HG03354 (cell line): ENCODE measurements around the gene CCDC30.
"Not testable (repeated sequence)": the region's sequence is repeated elsewhere in the genome, so short reads cannot be mapped to it uniquely, and the experiment has no call there.

Experiments
- ATAC-seq: cut with Tn5 transposase; IDR thresholded peaks from one replicate; pipeline ENCODE4 v1.9.1; 2021; ENCODE audit warnings: mild to moderate bottlenecking; ENCODE audit not compliant: unreplicated experiment, poor library complexity, severe bottlenecking

Gene CCDC30

DNA sequence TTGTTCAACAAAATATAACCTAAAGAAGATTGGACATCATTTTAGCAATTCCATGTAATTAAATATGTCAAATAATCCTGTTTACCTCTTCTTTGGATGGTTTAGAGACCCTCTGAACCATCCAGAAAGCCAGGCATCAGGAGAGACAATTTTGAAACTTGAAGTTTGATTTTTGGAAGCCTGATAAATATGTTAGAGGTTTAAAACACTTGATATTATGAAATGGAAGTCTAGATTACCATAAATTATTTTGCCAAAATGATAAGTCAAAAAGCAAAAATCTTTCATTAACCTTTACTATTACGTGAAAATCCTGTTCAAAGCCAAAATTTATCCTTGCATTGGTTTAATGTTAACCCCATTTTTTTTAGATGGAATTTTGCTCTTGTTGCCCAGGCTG lies 43.5 kb downstream of the CCDC30 start:
- no peak for ATAC-seq

DNA sequence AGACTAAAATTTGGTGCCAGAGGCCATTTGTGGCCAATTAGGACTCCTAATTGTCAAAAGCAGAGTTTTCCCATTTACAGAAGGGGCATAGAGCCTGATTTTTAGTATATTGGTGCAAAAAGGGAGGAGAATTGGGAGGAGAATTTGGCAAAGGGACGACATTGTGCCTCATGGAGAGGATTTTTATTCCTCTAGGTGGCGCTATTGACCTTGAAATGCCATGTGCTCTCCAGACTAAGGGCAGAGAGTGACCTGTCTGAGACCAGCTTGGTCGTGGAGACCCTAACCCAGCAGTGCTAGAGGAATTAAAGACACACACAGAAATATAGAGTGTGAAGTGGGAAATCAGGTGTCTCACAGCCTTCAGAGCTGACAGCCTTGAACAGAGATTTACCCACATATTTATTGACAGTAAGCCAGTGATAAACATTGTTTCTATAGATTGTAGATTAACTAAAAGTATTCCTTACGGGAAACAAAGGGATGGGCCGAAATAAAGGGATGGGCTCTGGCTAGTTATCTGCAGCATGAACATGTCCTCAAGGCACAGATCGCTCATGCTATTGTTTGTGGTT lies 48.6 kb downstream of the CCDC30 start:
- ATAC-seq: not testable (repeated sequence)

DNA sequence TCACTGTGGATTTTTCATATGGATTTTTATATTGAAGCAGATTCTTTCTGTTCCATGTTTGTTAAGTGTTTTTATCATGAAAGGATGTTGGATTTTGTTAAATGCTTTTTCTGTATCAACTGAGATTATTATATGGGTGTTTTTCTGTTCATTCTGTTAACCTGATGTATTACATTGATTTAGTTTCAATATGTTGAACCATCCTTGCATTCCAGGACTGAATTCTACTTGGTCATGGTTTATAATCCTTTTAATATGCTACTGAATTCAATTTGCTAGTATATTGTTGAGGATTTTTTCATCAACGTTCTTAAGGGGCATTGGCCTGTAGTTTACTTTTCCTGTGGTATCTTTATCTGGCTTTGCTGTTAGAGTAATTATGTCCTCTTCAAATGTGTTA lies 55.8 kb downstream of the CCDC30 start:
- ATAC-seq: no peak

DNA sequence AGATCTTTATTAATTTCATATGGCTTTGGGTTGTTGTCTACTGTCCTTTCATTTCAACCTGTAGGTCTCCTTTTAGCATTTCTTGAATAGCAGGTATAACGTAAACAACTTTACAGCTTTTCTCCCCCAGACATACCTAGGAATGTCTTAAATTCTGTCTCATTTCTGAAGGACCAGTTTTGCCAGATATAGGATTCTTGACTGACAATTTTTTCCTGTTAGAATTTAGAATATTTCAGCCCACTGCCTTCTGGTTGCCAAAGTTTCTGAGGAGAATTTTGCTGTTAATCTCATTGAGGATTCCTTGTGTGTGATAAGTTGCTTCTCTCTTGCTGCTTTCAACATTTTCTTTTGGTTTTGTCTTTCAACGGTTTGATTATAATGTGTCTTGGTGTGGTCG lies 60.1 kb downstream of the CCDC30 start:
- no peak for ATAC-seq

GRCh38 chr1:42524330-42524729 lies 61.2 kb downstream of the CCDC30 start:
- ATAC-seq: no peak

- ATAC-seq: no peak
These were observed 66.7 kb downstream of the CCDC30 start for GRCh38 chr1:42529724-42530181.

GRCh38 chr1:42531043-42531442 lies 68.0 kb downstream of the CCDC30 start:
- no peak for ATAC-seq

- no peak for ATAC-seq
These were observed 70.2 kb downstream of the CCDC30 start for GRCh38 chr1:42533101-42533863.

DNA sequence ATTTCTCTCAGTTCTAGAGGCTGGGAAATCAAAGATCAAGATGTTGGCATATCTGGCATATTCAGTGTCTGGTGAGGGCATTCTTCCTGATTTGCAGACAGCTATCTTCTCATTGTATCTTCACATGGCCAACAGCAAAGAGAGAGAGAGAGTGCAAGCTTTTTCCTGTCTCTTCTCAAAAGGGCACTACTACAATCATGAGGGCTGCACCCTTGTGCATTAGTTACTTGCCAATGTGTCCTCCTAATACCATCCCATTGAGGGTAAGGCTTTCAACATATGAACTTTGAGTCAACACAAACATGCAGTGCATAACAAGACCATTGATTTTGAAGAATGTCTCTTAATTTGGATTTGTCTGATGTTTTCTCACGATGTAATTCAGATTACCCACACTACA lies 78.0 kb downstream of the CCDC30 start:
- ATAC-seq: no peak

DNA sequence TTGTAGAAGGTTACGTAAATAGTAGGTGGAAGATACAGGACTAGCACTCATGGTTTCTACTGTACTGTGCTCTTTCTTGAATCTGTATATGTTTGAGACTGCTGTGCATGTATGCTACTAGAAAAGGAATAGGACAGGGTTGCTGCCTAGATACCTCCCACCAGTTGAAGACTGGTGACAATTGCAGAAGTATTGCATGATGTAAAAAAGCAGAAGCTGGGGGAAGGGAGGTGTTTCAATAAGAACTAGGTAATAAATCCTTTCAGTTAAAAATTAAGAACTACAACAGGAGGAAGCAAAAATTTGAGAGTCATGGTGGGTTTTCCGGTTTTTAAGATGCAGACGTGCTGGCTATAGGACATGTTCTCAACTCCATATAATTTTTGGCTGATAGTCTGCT lies 88.1 kb downstream of the CCDC30 start:
- no peak for ATAC-seq

GRCh38 chr1:42551590-42551989 lies 88.5 kb downstream of the CCDC30 start:
- no peak for ATAC-seq

DNA sequence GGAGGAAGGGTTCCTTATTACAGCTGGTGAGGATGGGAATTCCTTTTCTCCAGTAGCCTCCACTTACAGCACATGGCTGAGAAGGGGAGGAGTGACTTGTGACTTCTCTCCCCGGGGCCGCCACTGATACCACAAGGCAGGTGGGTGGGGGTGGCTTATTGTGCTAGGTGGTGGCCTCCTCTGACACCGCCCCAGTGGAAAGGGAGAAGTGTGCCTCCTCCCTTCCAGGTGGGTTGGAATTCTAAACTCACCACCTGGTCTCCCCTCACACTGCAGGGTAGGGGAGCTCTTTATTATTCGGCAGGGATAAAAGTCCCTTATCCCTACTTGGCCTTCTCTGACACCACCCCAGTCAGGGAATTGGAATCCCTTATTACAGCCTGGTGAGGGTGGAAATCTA lies 89.5 kb downstream of the CCDC30 start:
- ATAC-seq: no peak

DNA sequence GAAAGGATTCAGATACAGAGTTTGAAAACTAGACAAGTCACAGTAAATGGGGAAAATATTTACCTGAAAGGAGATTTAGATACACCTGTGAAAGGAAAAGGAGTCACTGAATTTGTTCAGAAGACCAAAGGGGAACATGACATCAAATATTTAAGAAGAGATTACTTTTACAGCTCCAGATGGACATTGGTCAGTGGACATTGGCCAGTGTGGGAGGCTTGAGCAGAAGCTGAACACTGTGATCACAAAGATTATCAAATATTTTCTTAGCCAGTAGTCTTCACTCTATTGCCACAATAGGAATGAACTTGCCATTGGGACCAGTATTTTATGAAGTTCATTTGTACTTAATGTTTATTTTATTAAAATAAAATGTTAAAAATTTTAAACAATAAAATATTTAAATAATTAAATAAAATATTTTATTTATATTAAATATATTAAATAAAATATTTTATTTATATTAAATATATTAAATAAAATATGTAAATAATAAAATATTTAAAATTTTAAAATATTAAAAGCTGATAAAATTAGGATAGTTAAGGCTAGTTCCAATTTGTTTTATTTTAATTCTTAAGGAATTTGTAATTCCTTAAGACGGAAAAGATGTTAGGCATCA lies 94.3 kb downstream of the CCDC30 start:
- no peak for ATAC-seq

DNA sequence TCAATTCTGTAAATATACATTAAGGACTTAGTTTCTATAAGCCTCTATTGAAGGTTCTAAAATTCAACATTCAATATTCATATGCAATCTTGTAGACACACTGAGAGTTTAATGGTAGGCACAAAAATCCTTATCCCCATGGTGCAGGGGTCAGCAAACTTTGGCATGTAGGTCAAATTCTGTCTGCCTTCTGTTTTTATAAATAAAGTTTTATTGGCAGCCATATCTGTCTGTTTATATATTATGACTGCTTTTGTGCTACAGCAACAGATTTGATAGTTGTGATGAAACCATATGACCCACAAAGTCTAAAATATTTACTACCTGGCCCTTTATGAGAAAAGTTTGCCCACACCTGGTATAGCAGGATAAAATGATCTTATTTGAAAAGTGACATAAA lies 104.0 kb downstream of the CCDC30 start:
- no peak for ATAC-seq

DNA sequence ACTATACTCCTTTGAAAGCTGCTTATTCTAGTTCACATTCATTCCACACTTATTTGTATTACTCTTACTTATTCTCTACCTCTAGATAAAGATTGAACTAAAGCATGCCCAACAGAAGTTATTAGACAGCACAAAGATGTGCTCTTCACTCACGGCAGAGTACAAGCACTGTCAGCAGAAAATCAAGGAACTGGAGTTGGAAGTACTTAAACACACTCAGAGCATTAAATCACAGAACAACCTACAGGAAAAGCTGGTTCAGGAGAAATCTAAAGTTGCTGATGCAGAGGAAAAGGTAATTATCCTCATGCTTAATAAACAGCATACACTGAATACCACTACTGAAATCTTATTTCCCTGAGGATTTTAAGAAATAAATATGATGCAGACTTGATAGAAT lies 113.8 kb downstream of the CCDC30 start:
- no peak for ATAC-seq

GRCh38 chr1:42586016-42586415 lies 122.9 kb downstream of the CCDC30 start:
- ATAC-seq: no peak

DNA sequence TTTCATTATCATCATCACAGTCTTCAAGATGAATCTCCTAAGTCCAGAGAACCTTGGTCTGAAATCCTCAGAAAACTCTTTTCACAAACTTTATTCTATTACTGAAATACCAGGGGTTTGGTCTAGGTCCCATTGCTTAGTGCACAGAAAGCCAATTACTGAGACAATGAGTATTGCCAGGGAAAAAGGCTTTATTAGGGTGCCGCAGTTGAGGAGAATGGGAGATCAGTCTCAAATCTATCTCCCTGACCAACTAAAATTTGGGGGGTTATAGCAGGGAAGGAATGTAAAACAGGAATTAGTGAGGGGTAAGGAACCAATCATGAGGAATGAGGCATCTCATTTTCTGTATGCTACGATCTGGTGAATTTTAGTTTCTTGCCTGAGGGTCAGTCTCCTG lies 124.7 kb downstream of the CCDC30 start:
- ATAC-seq: no peak

GRCh38 chr1:42592811-42593210 lies 129.7 kb downstream of the CCDC30 start:
- no peak for ATAC-seq

GRCh38 chr1:42593486-42594100 lies 130.5 kb downstream of the CCDC30 start:
- no peak for ATAC-seq

DNA sequence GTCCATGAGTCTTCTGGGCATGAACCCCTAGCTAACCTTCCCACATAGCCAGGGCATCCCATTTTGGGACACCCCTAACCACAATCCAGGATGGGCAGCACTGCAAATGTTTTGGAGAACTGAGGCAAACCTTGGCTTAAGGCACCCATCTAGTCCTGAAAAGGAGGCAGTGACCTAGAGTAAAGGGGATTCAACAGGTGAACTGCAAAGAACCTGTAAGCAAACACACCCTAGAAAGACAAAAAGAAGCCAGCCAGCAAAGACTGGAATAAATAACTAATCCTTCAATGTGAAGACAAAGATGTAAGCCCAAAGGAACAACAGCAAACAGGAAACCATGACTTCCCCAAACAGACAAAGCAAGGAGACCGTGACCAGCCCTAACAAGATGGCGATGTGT lies 138.4 kb downstream of the CCDC30 start:
- no peak for ATAC-seq

DNA sequence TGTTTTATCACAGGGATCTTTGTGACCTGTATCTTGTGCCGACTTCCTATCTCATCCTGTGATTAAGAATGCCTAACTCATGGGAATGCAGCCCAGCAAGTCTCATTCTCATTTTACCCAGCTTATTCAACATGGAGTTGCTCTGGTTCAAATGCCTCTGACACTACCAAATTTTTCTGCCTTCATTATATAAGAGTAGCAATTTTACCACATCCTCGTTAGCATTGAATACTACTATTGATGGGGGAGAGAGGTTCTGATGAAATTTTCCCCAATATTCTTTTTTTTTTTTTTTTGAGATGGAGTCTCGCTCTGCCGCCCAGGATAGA lies 150.7 kb downstream of the CCDC30 start:
- no peak for ATAC-seq
